Epithelial cell of proximal tubule (primary cell): ENCODE measurements around the gene FYN. TPM values are rescaled to one million over a fixed set of nuclear protein-coding genes. Genes with fewer than 3 reads are reported as not detected.

Source experiments
- DNase-seq: peaks from one replicate; pipeline ENCODE4 v3.0.0-alpha.2; 2011; ENCODE audit warnings: low read depth
- H3K4me3 ChIP-seq: 2 replicates; pipeline ENCODE4 v1.5.1; 2011; ENCODE audit warnings: low read depth, mild to moderate bottlenecking, low read length
- CTCF ChIP-seq: conservative IDR thresholded peaks from 2 replicates; pipeline ENCODE4 v1.5.1; 2012; ENCODE audit warnings: low read depth, mild to moderate bottlenecking, low read length
- total RNA-seq: library from RNA; depleted of rRNA; stranded (reverse); fragments of >200 nt; gene quantifications from 2 replicates; pipeline ENCODE4 v1.2.3, GENCODE V29; 2015

FYN gene
- total RNA-seq, 1 donor from 2014 or later = 55.4 TPM

GRCh38 chr6:111809264-111809663 lies 64.0 kb downstream of the FYN start:
- DNase-seq = no peak
- TF ChIP-seq CTCF = no peak

GRCh38 chr6:111808493-111808892 lies 64.8 kb downstream of the FYN start:
- DNase-seq = no peak
- no peak for TF ChIP-seq CTCF
- H3K4me3 ChIP-seq = no peak overlapping the region

More at GRCh38 chr6:111809264-111809663, 64.0 kb downstream of the FYN start:
- no peak overlapping the region for H3K4me3 ChIP-seq

- DNase-seq = no peak
- H3K4me3 ChIP-seq = no peak overlapping the region
- no peak for TF ChIP-seq CTCF
Measured at GRCh38 chr6:111806561-111807497, 66.4 kb downstream of the FYN start.

GRCh38 chr6:111806165-111806547 lies 67.1 kb downstream of the FYN start:
- DNase-seq = no peak
- no peak for TF ChIP-seq CTCF
- H3K4me3 ChIP-seq = no peak overlapping the region

DNA sequence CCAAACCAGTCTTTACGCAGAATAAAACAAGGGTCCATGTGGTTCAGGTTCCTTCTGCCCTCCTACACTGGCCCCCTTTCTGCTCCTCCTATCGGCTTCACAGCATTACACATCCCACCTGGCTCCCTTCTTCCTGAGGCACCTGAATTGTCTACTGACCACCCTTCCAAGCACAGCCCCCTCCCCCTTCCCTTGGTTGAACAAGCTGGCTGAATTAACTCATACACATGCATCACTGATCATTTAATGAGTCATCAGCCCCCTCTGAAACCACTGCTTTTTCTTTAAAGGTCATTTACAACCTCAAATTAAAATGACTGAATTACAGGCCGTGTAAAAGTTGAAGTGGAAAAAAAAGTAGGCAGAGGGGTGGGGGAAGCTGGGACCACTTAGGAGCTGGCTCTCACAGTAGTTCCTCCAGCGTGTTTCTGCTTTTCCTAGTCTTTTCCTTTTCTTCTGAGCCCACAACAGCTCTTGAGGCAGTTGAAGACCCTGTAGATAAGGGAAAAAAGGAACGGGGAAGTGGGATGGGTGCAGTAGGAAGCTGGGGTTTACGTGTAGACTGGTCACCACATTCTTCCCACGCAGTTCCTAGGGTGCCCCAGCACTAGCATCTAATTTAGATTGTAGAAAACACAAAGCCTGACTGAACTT lies 67.6 kb downstream of the FYN start:
- no peak for TF ChIP-seq CTCF
- DNase-seq = peak; percentile 74
- no peak overlapping the region for H3K4me3 ChIP-seq

DNA sequence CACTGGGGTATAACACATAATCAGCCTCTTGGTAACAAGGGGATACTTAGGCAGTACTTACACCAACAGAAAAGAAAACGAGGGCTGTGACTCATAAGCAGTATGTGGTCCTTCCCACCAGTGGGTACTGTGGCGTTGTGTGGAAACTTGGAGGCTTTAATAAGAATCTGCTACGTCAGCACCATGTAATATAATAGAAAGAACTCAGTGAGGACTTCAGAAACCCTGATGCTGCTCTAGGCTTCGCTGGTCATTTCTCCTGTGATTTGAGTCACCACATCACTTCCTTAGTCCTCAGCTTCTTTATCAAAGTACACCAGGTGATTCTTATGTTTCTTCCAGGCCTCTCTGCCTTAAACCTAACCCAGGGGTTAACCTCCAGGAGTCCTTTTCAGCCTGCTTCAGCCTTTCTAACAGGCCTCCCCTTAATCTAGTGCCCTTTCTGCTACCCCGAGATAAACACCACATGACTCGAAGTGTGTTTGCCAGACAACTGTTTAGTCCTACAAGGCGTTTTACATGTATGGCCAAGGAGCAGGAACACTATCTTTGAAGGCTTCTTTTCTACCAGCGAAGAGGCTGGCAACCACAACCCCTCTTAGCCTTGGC lies 68.5 kb downstream of the FYN start:
- H3K4me3 ChIP-seq = no peak overlapping the region
- peak; percentile 26 for TF ChIP-seq CTCF
- DNase-seq = no peak
